Ishikawa (cell line): ENCODE results near the gene PPP2CA.

Experiments used
- CEBPB ChIP-seq: IDR thresholded peaks from 2 replicates; pipeline ENCODE4 v1.6.1; 2012
- CREB1 ChIP-seq: IDR thresholded peaks from 2 replicates; pipeline ENCODE4 v1.6.1; 2012; ENCODE audit warnings: low read depth
- EGR1 ChIP-seq: IDR thresholded peaks from 2 replicates; pipeline ENCODE4 v1.6.1; 2012
- EP300 ChIP-seq: IDR thresholded peaks from 2 replicates; pipeline ENCODE4 v1.6.1; 2012; ENCODE audit warnings: borderline replicate concordance
- FOXM1 ChIP-seq: IDR thresholded peaks from 2 replicates; pipeline ENCODE4 v1.6.1; 2012; ENCODE audit warnings: low read depth, borderline replicate concordance
- NFIC ChIP-seq: IDR thresholded peaks from 2 replicates; pipeline ENCODE4 v1.6.1; 2012
- RAD21 ChIP-seq: IDR thresholded peaks from 2 replicates; pipeline ENCODE4 v1.6.1; 2012; ENCODE audit warnings: low read depth
- REST ChIP-seq: IDR thresholded peaks from 2 replicates; pipeline ENCODE4 v1.6.1; 2012; ENCODE audit warnings: low read depth, mild to moderate bottlenecking
- TAF1 ChIP-seq: IDR thresholded peaks from 2 replicates; pipeline ENCODE4 v1.6.1; 2012; ENCODE audit warnings: low read depth, mild to moderate bottlenecking
- TCF12 ChIP-seq: IDR thresholded peaks from 2 replicates; pipeline ENCODE4 v1.6.1; 2012; ENCODE audit warnings: low read depth
- TEAD4 ChIP-seq: IDR thresholded peaks from 2 replicates; pipeline ENCODE4 v1.6.1; 2012
- YY1 ChIP-seq: IDR thresholded peaks from 2 replicates; pipeline ENCODE4 v1.6.1; 2012; ENCODE audit warnings: low read depth
- ZBTB7A ChIP-seq: IDR thresholded peaks from 2 replicates; pipeline ENCODE4 v1.6.1; 2012; ENCODE audit warnings: low read depth
- TF ChIP-seq, protein P1 (sequence below): IDR thresholded peaks from 2 replicates; pipeline ENCODE4 v1.6.1; 2012
- TF ChIP-seq, protein P2 (sequence below): IDR thresholded peaks from 2 replicates; pipeline ENCODE4 v1.6.1; 2012

Gene PPP2CA

GRCh38 chr5:134188092-134188491, 37.8 kb downstream of the PPP2CA start:
- TF ChIP-seq NFIC (no peak), FOXM1 (no peak), CREB1 (no peak), CEBPB (no peak), TCF12 (no peak), YY1 (no peak), RAD21 (no peak), TEAD4 (no peak), REST (no peak), ZBTB7A (no peak), EP300 (no peak), TAF1 (no peak)
- TF ChIP-seq, protein P1, sequence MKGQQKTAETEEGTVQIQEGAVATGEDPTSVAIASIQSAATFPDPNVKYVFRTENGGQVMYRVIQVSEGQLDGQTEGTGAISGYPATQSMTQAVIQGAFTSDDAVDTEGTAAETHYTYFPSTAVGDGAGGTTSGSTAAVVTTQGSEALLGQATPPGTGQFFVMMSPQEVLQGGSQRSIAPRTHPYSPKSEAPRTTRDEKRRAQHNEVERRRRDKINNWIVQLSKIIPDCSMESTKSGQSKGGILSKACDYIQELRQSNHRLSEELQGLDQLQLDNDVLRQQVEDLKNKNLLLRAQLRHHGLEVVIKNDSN = no peak
- TF ChIP-seq, protein P2, sequence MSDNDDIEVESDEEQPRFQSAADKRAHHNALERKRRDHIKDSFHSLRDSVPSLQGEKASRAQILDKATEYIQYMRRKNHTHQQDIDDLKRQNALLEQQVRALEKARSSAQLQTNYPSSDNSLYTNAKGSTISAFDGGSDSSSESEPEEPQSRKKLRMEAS = no peak

DNA sequence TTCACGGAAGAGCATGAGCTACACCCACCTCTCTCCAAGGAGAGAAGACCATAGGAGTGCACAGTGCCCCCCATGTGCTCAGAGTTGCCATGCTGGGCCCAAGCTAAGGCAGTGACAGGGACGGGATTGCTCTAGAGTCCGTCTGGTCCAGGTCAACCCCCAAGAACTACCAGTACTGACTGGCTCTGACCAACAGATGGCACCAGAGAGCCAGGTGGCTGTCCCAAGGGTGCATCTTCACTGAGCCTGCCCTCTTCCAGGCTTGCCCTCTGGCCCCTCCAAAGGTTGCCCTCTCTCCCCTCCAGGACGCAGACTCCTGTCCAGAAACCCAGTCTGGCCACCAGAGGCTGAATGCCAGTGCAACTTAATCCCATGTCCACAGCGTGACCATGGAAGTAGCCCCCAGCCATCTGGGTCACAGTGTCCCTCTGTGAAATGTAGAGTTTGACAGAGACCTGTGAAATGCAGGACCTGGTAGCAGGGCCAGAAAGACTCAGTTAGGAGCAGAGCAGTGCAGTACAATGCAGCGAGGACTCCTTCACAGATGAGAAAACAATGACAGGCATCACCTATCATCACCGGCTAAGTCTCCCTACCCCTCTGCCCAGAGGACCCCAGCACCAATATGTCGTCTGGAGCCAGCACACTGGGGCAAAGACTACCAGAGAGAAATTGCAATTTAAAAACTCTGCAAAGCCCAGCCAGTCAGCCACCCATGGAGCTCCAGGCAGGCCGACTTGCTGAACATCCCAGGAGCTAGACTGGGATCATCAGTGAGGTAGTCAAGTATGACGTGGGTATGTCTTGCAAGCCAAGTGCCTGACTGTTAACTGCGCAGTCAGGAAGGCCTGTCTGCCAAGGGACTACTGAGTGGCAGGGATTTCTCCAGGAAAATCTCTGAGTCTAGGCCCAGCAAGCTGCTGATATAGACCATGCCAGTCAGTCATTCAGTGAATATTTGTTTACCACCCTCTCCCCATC, 41.4 kb downstream of the PPP2CA start:
- peak; percentile 95 for TF ChIP-seq RAD21
- no peak for TF ChIP-seq EGR1

- TF ChIP-seq FOXM1 (no peak), REST (no peak), TEAD4 (no peak), CREB1 (no peak), RAD21 (no peak), TCF12 (no peak), YY1 (no peak), NFIC (no peak), TAF1 (no peak), CEBPB (no peak), ZBTB7A (no peak), EGR1 (no peak), EP300 (no peak)
- TF ChIP-seq, protein P2 = no peak
- TF ChIP-seq, protein P1 = no peak
Observed at GRCh38 chr5:134183481-134183880, 42.4 kb downstream of the PPP2CA start.

DNA sequence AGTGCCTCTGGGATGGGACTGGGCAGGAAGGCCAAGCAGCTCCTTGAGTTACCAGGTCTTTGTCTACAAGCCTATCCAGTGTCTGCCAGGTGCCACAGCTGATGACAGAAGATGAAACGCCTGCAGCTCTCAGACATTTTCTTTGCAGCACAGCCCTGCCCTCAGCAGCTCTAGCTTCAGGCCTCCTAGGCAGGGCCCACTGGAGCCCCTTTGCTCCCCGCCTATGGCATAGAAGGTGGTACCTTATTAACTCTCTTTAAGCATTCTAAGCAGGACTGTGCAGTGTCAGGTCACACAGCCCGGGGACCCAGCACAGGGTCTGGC, 47.8 kb downstream of the PPP2CA start:
- TF ChIP-seq TAF1 (no peak), EGR1 (no peak), ZBTB7A (no peak), FOXM1 (no peak), YY1 (no peak), EP300 (no peak), TCF12 (no peak), CREB1 (no peak), RAD21 (no peak), CEBPB (no peak), NFIC (no peak), REST (no peak), TEAD4 (no peak)
- TF ChIP-seq, protein P2 = no peak
- TF ChIP-seq, protein P1 = no peak
